ENCODE data around the gene LIF. TPM values are rescaled to one million over a fixed set of nuclear protein-coding genes. Genes with fewer than 3 reads are reported as not detected.
A peak's percentile ranks its signal among the peaks of the same experiment; 100 is the strongest.
"Not testable (repeated sequence)": the region's sequence is repeated elsewhere in the genome, so short reads cannot be mapped to it uniquely, and the experiment has no call there.

LIF gene
- total RNA-seq, 1 donor from 2014 or later = 0.27 TPM

- no peak for DNase-seq (ENCODE audit: missing footprints)
- intact Hi-C loops (cut with DNase I) = no loop called here
- ATAC-seq = no peak
Observed at GRCh38 chr22:30219668-30220278, 26.8 kb downstream of the LIF start.

DNA sequence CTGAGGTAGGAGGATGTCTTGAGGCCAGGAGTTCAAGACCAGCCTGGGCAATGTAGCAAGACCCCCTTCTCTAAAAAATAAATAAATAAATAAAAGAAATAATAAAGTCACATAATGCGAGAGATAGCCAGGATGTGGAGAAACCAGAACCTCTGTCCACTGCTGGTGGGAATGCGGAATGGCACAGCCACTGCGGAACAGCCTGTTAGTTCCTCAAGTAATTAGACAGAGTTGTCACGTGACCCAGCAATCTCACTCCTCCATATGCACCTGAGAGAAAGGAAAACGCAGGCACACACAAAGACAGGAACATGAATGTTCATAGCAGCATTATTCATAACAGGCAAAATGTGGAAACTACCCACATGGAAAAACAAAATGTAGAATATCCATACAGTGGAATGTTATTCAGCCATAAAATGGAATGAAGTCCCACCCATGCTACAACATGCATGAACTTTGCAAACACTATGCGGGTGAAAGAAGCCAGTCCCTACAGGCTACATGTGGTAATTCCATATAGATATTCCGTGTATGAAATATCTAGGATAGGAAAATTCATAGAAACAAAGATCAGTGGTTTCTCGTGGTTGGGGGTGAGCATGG, 27.4 kb downstream of the LIF start:
- no peak for ATAC-seq
- intact Hi-C loops (cut with DNase I) = no loop called here
- no peak for DNase-seq (ENCODE audit: missing footprints)

- ATAC-seq (no peak), DNase-seq (ENCODE audit: missing footprints) (no peak)
Observed at GRCh38 chr22:30217698-30218560, 28.6 kb downstream of the LIF start.

GRCh38 chr22:30216710-30217109, 29.8 kb downstream of the LIF start:
- ATAC-seq (no peak), DNase-seq (ENCODE audit: missing footprints) (no peak)
- intact Hi-C loops (cut with DNase I) = no loop called here

More at GRCh38 chr22:30217698-30218560, 28.6 kb downstream of the LIF start:
- intact Hi-C loops (cut with DNase I) = no loop called here

DNA sequence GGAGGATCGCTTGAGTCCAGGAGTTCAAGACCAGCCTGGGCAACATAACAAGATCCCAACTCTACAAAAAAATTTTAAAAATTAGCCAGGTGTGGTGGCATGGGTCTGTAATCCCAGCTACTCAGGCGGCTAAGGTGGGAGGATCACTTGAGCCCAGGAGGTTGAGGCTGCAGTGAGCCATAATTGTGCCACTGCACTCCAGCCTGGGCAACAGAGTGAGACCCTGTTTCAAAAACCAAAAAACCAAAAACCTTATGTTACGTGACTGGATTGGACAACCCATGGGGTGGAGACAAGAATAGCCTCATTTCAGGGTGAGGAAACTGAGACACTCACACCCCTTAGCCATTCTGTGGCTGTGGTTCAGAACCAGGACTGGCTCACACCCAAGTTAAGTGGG, 30.3 kb downstream of the LIF start:
- intact Hi-C loops (cut with DNase I); DNase-seq (ENCODE audit: missing footprints); ATAC-seq: not testable (repeated sequence)

GRCh38 chr22:30214703-30215407, 31.7 kb downstream of the LIF start:
- intact Hi-C loops (cut with DNase I) = no loop called here
- no peak for DNase-seq (ENCODE audit: missing footprints)
- no peak for ATAC-seq

- DNase-seq (ENCODE audit: missing footprints) (no peak), ATAC-seq (no peak)
- intact Hi-C loops (cut with DNase I) = no loop called here
Observed at GRCh38 chr22:30212996-30213441, 33.5 kb downstream of the LIF start.

DNA sequence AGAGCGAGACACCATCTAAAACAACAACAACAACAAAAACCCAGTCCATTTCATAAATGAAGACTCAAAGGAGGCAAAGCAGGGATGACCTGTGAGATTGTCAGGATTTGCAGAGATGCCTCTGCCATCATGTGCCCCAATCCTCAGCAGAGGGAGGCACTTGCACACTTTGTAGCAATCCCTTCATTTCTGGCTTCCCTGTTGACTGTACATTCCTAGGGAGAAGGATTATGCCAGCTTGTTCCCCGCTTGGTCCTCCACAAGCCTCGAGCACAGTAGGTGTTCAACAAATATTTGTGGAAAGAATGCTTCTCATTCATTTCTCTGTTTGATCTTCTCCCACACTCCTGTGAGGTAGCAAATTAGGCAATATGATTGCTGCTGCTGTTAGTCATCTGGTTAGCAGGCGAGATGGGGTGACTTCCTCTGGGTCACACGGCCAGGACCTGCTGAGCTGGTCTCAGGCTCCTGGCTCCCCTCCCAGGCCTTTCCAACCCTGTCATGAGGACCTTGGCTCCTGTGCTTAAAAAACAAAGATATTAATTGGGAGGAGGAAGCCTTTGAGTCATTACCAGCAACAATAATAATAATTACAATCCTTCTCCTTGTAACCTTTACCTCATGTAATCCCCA, 34.1 kb downstream of the LIF start:
- DNase-seq (ENCODE audit: missing footprints) (no peak), ATAC-seq (no peak)
- intact Hi-C loops (cut with DNase I) = no loop called here

DNA sequence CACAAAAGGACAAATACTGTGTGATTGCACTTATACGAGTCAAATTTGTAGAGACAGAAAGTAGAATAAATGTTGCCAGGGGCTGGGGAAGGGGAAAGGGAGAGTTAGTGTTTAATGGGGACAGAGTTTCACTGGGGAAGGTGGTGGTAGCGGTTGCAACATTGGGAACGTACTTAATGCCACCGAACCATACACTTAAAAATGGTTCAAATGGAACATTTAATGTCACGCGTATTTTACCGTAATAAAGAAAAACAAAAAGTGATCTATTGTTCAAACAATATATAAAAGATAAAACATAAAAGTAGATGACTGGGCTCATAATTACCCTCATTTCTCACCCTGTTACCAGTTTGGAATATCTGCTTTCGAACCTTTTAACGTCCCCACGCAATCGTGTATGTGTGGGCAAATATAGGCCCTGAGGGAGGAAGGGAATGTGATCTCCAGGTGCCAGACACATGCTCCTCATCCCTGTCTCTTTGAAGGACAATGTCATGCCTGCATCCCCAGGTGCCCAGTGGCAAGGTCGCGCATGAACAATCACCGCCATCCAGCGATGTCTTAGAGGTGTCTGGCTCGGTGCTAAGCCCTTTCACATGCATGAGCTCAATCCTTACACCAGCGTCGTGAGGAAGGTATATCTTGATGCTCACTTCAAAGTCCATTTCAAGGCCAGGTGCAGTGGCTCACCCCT, 35.3 kb downstream of the LIF start:
- ATAC-seq (no peak), DNase-seq (ENCODE audit: missing footprints) (no peak)
- intact Hi-C loops (cut with DNase I) = no loop called here

- ATAC-seq (no peak), DNase-seq (ENCODE audit: missing footprints) (no peak)
- intact Hi-C loops (cut with DNase I) = no loop called here
Observed at GRCh38 chr22:30210235-30210909, 36.2 kb downstream of the LIF start.

DNA sequence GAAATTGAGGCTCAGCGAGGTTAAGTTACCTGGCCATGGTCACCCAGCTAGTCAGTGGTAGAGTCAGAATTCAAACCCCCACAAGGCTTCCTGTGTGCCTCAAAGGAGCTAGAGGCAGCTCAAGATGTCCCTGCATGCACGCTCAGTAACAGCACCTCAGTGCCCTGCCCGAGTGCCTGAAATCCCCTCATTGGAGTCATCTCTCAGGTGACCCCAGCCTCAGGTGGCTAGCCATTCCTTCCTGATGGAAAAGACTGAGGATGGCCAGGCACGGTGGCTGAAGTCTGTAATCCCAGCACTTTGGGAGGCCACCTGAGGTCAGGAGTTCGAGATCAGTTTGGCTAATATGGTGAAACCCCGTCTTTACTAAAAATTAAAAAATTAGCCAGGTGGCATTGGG, 36.9 kb downstream of the LIF start:
- intact Hi-C loops (cut with DNase I) = loop anchor here (5.0 kb wide), 1 partner anchor 43 kb away; no protein-coding TSS in a partner anchor
- DNase-seq (ENCODE audit: missing footprints) = no peak
- no peak for ATAC-seq

- DNase-seq (ENCODE audit: missing footprints) = peak; percentile 84
- intact Hi-C loops (cut with DNase I) = loop anchor here (5.0 kb wide), 1 partner anchor 43 kb away; no protein-coding TSS in a partner anchor
- ATAC-seq = peak; percentile 83
Observed at GRCh38 chr22:30208631-30209603, 37.6 kb downstream of the LIF start.

- ATAC-seq (no peak), DNase-seq (ENCODE audit: missing footprints) (no peak)
- intact Hi-C loops (cut with DNase I) = loop anchor here (5.0 kb wide), 1 partner anchor 45 kb away; no protein-coding TSS in a partner anchor
Observed at GRCh38 chr22:30206944-30207343, 39.6 kb downstream of the LIF start.

DNA sequence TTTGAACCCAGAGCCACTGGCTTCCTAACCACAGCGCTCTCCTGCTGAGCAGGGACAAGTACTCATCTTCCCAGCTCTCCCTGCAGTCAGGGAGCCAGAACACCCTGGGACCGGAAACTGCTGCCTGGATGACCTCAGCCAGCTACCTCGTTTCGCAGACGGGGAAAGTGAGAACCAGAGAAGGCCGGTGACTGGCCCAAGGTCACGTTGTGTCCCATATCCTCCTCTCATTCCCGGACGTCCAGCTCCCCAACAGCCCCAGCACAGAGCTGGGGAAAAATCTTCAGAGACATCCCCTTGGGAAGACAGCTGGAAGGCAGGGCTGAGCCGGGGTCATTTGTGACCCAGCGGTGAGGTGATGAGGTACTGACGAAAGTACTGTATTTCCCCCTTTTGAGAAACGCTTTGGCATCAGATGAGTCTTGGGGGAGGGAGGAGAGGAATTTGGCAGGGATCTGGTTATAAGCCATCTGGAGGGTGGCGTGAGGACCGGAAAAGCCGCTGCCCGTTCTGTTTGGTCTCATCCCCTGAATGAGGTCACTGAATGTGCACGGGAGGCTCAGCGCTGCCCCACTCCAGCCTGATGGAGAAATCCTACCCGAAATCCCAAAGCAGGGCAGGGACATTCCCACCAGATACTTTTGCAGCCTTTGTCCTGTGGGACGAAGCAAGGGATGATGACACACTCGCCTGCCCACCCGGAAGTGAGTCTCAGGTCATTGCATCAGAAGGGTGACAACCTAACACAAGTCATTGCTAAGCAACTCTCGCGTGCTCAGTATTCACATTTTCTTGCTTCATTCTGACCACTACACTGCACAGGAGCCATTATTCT, 41.1 kb downstream of the LIF start:
- DNase-seq (ENCODE audit: missing footprints) (peak; percentile 74), ATAC-seq (peak; percentile 66)
- intact Hi-C loops (cut with DNase I) = loop anchor here (5.0 kb wide), 1 partner anchor 47 kb away; no protein-coding TSS in a partner anchor

DNA sequence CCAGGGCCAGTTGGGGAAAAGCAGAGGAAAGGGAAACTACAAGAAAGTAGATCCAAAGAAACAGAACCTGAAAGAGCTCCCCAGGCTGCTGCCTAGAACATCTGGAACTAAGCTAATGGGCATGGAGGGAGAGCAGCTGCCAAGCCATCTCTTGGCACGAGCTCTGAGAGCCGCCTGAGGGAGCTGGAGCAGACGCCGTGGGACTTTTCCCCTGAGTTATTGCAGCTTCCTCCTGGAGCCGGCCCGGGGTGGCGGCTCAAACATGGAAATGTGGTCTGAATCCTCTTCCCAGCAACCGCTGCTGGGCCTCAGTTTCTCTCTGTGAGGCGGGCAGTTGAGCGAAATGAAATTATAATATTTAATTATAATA, 41.8 kb downstream of the LIF start:
- no peak for ATAC-seq
- no peak for DNase-seq (ENCODE audit: missing footprints)
- intact Hi-C loops (cut with DNase I) = loop anchor here (5.0 kb wide), 1 partner anchor 48 kb away; no protein-coding TSS in a partner anchor
